NCI-H2171 treated with DMSO at 0.1 percent for 48 hours (cell line): ENCODE measurements around the gene DIAPH1.

Source experiments
- DNase-seq: peaks from one replicate; lab custom pipeline; 2025; lab: John Stamatoyannopoulos, UW

The DIAPH1 gene

GRCh38 chr5:141639357-141640050, 20.7 kb upstream of the DIAPH1 start:
- DNase-seq = no peak

GRCh38 chr5:141638771-141639170, 20.0 kb upstream of the DIAPH1 start:
- no peak for DNase-seq

- DNase-seq = no peak
Observed at GRCh38 chr5:141637767-141638419, 19.1 kb upstream of the DIAPH1 start.

DNA sequence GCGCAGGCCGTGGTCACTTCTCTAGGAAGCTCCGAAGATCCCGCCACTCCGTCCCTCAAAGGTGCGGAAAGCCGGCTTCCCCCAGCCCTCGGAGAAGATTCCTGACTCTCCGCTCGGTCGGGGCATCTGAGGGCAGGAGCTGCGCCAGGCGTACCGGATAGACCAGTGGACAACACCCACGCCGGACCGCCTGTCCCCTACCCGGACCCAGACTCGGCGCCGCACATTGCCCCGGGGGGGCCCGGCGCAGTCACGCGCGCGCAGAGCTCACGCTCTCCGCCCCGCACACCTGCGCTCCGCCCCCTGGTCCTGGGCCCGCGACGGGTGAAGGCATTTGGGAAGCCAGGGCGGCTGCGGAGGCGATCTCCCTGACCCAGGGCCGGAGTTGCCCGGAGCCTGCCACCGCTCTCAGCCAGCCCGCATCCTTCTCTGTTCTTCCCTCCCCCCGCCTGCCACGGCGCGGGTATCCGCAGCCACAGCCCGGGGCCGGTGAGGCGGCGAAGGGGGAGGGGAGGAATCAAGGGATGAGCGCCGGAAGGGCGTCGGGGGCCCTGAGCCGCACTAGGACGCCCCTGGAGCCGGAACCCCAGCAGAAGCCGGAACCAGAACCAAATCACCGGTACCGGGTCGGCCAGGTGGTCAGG, 18.4 kb upstream of the DIAPH1 start:
- DNase-seq = peak; percentile 13

DNA sequence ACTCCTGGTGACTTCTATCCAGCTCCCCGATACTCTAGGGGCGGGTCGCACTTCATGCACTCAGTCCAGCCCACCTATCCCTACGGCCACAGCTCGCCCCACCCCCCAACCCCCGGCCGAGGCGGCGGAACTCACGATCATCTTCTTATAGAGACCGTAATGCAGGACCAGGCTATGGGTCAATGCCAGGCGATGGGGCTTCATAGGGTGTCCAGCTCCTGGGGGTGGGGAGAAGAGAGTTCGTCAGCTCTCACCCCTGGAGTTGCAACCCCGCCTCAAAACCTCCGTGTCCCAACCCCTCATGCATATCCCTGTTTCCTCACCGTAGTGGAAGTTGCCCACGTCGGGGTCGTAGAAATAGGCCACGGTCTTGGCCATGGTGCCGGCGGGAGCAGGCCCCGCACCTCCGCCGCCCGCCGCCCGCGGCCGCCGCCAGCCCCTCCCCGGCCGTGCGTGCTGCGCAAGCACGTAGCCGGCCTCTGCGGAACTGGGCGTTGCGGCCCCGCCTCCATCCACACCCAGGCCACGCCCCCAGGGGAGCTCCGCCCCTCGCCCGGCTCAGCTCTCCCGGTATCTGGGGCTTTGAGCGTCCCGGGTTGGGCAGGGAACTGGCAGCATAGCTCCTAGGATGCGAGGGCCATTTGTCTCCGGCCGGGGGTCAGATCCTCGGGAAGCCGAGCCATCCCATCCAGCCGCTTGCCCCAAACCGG, 17.8 kb upstream of the DIAPH1 start, which contains the start of the genes HDAC3 and RELL2:
TSS of gene HDAC3 (minus strand) at position 437 of the 710 bp plus-strand sequence. CDS start at position 378, 59 bp downstream.
TSS of gene RELL2 (plus strand) at position 585 of the 710 bp plus-strand sequence. CDS start 1,229 bp downstream, outside the sequence.
- peak; percentile 74 for DNase-seq

GRCh38 chr5:141636106-141636412, 17.3 kb upstream of the DIAPH1 start:
- no peak for DNase-seq

GRCh38 chr5:141635646-141636045, 16.8 kb upstream of the DIAPH1 start:
- no peak for DNase-seq

DNA sequence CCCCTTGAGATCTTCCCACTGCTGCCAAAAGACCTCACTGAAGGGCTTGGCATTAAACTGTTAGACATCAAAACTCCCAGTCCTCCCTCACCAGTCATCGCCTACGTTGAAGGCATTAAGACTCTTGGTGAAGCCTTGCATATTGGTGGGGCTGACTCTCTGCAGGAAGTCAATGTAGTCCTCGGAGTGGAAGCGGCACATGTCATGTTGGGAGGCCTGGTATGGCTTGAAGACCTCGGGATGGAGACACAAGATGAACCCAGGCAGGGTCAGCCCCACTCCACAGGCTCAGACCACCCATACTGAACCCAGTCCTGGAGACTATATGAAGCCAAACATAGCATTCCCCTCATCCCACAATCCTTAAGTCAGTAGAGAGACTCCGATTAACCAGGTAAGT, 15.9 kb upstream of the DIAPH1 start:
- DNase-seq = no peak

- DNase-seq = no peak
Observed at GRCh38 chr5:141633871-141634561, 15.2 kb upstream of the DIAPH1 start.

DNA sequence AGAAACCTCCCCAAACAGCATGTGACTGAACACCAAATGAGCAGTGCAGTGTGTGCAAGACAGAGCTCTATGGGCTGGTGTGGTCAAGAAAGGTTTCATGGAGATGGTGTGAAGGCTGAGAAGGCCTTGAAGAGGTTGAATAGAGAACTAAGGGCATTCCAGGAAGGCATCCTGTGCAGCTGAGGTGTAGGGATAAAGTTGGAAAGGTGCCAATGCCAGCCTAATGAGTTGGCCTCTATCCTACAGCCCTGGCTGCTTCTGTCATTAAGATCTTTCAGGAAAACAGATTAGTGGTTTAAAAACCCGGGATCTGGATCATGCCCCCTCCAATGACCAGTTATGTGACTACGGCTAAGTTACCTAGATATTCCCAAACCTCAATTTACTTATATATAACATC, 13.8 kb upstream of the DIAPH1 start:
- DNase-seq = no peak

GRCh38 chr5:141630570-141631140, 11.9 kb upstream of the DIAPH1 start:
- no peak for DNase-seq

GRCh38 chr5:141628175-141628788, 9.5 kb upstream of the DIAPH1 start:
- DNase-seq = no peak

DNA sequence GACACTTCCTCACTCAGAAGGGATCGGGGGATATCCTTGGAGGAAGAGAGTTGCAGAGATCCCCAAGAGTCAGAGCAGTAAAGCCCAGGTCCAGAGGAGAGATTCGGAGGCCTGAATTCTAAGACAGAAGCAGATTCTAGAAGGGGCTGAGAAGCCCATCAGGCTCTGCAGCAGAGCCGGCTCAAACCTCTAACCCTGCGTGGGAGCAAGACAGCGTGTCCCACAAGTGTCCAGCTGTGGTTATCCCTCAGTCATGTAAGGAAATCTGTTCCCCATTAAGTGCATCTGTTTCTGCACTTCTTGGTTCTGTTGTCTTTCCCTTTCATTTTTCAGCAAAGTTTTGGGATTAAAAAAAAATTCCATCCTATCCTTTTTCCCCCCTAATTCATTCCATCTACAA, 4.8 kb upstream of the DIAPH1 start:
- no peak for DNase-seq

DNA sequence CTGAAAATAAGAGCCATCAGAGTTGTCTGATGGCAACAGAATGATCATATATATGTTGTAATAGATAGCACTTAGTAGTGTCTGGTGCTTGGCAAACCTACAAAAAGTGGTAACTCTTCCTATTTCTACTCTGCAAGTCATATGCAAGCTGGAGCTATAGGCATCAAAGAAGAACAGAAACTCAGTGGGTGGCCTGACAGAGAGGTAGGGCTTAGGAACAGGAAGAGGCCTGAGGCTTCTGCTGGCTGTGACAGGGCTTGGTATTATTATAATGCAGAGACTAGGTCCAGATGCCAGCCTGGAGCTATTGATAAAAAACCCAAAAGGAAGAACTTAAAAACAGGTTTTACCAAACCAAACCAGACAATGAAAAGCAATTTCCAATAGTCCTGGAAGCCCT, 4.4 kb upstream of the DIAPH1 start:
- DNase-seq = no peak

- DNase-seq = peak; percentile 37
Observed at GRCh38 chr5:141618030-141618803, 583 bp downstream of the DIAPH1 start.

GRCh38 chr5:141617682-141618029, 1.1 kb downstream of the DIAPH1 start:
- DNase-seq = no peak

GRCh38 chr5:141617128-141617527, 1.7 kb downstream of the DIAPH1 start:
- no peak for DNase-seq

GRCh38 chr5:141615991-141616720, 2.6 kb downstream of the DIAPH1 start:
- DNase-seq = no peak

GRCh38 chr5:141613344-141613743, 5.5 kb downstream of the DIAPH1 start:
- no peak for DNase-seq

- DNase-seq = no peak
Observed at GRCh38 chr5:141611289-141611688, 7.5 kb downstream of the DIAPH1 start.
